DOHH2 (cell line): ENCODE measurements around the gene SLC2A13.

Source experiments
- EZH2phosphoT487 ChIP-seq: fragments of 200-600 bp; sonication (generic); IDR thresholded peaks from 2 replicates; pipeline ENCODE4 v1.6.1; 2017; ENCODE audit warnings: borderline replicate concordance, mild to moderate bottlenecking, antibody characterized with exemption, low read length, moderate library complexity, mixed read lengths
- TF ChIP-seq, protein P1 (sequence below): fragments of 200-600 bp; sonication (generic); IDR thresholded peaks from one replicate; pipeline ENCODE4 v1.5.1; 2014; ENCODE audit warnings: antibody characterized with exemption, mild to moderate bottlenecking, low read depth, low read length; ENCODE audit not compliant: poor library complexity, severe bottlenecking

DNA sequence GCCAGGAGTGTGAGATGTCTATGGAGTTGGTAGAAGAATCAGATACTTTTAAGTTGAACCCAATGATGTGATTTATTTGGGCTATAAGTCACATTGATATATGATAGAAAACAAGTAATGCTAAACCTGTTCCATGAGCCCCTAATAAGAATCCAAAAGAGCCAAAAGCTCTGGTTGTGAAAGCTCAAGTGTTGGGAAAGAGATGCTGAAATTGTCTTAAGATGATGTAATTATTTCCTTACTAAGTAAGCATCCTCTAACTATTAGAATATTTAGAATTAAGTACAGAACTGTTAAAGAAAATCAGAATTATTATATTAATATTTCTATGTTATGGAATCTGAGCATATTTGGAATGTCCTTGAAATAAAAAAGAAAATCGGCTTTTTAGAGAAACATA, 17.6 kb upstream of the SLC2A13 start:
- TF ChIP-seq, protein P1, sequence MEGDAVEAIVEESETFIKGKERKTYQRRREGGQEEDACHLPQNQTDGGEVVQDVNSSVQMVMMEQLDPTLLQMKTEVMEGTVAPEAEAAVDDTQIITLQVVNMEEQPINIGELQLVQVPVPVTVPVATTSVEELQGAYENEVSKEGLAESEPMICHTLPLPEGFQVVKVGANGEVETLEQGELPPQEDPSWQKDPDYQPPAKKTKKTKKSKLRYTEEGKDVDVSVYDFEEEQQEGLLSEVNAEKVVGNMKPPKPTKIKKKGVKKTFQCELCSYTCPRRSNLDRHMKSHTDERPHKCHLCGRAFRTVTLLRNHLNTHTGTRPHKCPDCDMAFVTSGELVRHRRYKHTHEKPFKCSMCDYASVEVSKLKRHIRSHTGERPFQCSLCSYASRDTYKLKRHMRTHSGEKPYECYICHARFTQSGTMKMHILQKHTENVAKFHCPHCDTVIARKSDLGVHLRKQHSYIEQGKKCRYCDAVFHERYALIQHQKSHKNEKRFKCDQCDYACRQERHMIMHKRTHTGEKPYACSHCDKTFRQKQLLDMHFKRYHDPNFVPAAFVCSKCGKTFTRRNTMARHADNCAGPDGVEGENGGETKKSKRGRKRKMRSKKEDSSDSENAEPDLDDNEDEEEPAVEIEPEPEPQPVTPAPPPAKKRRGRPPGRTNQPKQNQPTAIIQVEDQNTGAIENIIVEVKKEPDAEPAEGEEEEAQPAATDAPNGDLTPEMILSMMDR = no peak
- TF ChIP-seq EZH2phosphoT487 = no peak
